GM12873 (cell line): ENCODE data around the gene SHANK3.

Experiments
- TF ChIP-seq, protein P1 (sequence below): IDR thresholded peaks from 2 replicates; pipeline ENCODE4 v1.5.1; 2012; ENCODE audit warnings: low read depth, mild to moderate bottlenecking, moderate library complexity, low read length, control low read depth; ENCODE audit not compliant: insufficient read depth; ENCODE audit errors: missing control alignments

Gene SHANK3

DNA sequence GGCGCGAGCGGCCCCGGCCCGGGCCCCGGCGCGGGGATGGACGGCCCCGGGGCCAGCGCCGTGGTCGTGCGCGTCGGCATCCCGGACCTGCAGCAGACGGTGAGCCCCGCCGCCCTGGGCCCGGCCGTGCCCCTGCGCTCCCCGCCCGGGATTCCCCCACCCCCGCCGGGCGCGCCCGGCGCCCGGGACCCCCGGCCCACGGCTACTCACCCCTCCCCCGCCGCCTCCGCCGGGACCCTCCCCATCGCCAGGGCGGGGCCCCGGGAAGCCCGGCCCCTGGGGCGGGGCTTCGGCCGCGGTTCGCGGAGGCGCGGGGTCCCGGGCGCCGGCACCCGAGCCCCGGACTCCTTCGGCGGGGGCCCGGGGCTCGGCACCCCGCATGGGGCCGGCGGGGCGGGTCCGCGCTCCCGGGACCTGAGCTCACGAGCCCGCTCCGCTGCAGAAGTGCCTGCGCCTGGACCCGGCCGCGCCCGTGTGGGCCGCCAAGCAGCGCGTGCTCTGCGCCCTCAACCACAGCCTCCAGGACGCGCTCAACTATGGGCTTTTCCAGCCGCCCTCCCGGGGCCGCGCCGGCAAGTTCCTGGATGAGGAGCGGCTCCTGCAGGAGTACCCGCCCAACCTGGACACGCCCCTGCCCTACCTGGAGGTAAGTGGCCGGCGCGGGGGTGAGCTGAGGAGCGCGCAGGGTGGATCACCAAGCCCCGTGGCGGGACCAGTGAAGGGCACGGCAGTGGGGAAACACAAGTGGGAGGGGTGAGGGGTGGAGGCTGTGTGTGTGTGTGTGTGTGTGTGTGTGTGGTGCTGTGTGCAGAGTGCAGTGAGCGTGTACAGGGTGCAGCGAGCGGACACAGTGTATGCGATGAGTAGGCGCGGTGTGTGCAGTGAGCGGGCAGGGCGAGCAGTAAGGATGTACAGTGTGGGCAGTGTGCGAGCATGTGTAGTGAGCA is 2.3 kb downstream of the SHANK3 start:
- TF ChIP-seq, protein P1, sequence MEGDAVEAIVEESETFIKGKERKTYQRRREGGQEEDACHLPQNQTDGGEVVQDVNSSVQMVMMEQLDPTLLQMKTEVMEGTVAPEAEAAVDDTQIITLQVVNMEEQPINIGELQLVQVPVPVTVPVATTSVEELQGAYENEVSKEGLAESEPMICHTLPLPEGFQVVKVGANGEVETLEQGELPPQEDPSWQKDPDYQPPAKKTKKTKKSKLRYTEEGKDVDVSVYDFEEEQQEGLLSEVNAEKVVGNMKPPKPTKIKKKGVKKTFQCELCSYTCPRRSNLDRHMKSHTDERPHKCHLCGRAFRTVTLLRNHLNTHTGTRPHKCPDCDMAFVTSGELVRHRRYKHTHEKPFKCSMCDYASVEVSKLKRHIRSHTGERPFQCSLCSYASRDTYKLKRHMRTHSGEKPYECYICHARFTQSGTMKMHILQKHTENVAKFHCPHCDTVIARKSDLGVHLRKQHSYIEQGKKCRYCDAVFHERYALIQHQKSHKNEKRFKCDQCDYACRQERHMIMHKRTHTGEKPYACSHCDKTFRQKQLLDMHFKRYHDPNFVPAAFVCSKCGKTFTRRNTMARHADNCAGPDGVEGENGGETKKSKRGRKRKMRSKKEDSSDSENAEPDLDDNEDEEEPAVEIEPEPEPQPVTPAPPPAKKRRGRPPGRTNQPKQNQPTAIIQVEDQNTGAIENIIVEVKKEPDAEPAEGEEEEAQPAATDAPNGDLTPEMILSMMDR = no peak

DNA sequence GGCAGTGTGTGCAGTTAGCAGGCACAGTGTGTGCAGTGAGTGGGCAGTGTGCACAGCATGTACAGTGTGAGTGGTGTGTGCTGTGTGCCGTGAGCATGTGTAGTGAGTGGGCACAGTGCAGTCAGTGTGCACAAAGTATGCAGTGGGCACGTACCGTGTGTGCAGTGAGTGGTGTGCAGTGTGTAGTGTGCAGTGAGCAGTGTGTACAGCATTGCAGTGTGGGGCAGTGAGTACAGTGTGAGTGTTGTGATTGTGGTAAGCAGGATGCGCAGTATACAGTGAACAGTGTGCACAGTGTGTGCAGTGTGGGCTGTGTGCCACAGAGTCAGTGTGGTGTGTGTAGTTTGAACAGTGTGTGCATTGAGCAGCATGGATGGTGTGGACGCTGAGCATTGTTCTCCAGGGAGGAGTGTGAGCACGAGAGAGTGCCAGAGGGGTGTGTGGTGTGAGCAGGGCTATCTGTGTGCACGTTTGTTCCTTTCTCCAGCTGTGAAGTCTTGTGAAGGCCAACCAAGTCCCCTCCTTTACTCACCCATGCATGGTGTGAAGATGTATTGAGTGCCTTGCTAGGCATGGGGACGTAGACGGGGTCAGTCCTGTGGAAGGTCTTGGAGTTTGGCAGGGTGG is 3.0 kb downstream of the SHANK3 start:
- TF ChIP-seq, protein P1 = no peak

- TF ChIP-seq, protein P1 = no peak
These were observed 3.6 kb downstream of the SHANK3 start for GRCh38 chr22:50676180-50676636.

GRCh38 chr22:50676661-50677492 is 4.3 kb downstream of the SHANK3 start:
- TF ChIP-seq, protein P1 = no peak

GRCh38 chr22:50677493-50678217 is 5.0 kb downstream of the SHANK3 start:
- TF ChIP-seq, protein P1 = no peak

DNA sequence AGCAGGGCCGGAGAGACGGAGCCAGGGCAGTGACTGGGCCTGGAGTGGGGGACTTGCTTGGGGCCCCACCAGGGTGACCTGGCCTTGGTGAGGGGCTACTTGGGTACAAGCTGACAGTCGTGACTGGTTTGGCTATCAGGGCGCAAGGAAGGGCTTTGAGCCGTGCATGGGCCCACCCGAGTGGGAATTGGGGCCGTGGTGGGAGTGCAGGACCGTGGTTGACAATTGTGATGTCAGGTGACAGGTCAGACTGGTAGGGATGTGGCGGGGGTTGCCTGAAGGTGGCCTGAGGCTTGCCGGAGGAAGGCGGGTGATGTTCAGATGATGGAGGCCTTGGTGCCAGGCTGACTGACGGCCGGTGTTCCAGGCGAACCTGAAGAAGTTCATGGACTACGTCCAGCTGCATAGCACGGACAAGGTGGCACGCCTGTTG is 5.6 kb downstream of the SHANK3 start:
- TF ChIP-seq, protein P1 = no peak
